Osteocyte (in vitro differentiated cells): ENCODE measurements around the gene TXNDC12. TPM values are rescaled to one million over a fixed set of nuclear protein-coding genes. Genes with fewer than 3 reads are reported as not detected.

Source experiments
- DNase-seq: peaks from one replicate; pipeline ENCODE4 v3.0.0; 2021; ENCODE audit warnings: mixed read lengths; ENCODE audit not compliant: unreplicated experiment; ENCODE audit errors: extremely low spot score
- H3K27ac Mint-ChIP-seq: one replicate; pipeline ENCODE4 v1.8.0; 2021; ENCODE audit warnings: mild to moderate bottlenecking, mixed read lengths; ENCODE audit not compliant: unreplicated experiment
- H3K27me3 Mint-ChIP-seq: one replicate; pipeline ENCODE4 v1.8.0; 2021; ENCODE audit warnings: mixed read lengths; ENCODE audit not compliant: unreplicated experiment
- H3K36me3 Mint-ChIP-seq: one replicate; pipeline ENCODE4 v1.8.0; 2021; ENCODE audit warnings: mixed read lengths; ENCODE audit not compliant: unreplicated experiment
- H3K4me1 Mint-ChIP-seq: one replicate; pipeline ENCODE4 v1.8.0; 2021; ENCODE audit warnings: mixed read lengths; ENCODE audit not compliant: unreplicated experiment
- H3K4me3 Mint-ChIP-seq: one replicate; pipeline ENCODE4 v1.8.0; 2021; ENCODE audit warnings: mild to moderate bottlenecking, moderate library complexity, mixed read lengths; ENCODE audit not compliant: unreplicated experiment
- H3K9me3 Mint-ChIP-seq: one replicate; pipeline ENCODE4 v1.8.0; 2021; ENCODE audit warnings: mixed read lengths; ENCODE audit not compliant: unreplicated experiment
- total RNA-seq: library from RNA; stranded (reverse); gene quantifications from 2 replicates; pipeline ENCODE4 v1.2.1, GENCODE V29; 2021
- TF ChIP-seq, protein P1 (sequence below): fragments of 200-600 bp; sonication (generic); IDR thresholded peaks from 2 replicates; pipeline ENCODE4 v1.5.0; 2021; ENCODE audit warnings: antibody characterized with exemption, mild to moderate bottlenecking, moderate library complexity

The TXNDC12 gene
- total RNA-seq, 1 donor from 2014 or later: 46.6 TPM

DNA sequence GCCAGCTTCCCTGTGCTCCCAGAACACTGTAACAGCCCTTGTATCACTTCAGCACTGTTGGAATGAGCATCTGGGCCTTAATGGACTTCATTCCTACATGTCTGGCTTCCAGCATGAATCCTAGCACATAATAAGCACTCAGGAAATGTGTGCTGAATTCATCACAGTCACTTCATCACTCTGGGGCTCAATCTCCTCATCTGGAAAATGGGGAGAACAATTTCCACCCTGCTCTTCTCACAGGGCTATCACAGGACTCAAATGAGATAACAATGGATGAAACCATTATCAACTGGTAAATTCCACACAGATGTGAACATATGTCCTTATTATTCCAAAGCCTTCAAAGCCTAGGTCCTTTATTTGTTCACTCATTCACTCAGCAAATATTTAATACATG, 76.9 kb downstream of the TXNDC12 start:
- no peaks in the 10 kb centered on the region for H3K27me3 Mint-ChIP-seq
- H3K27ac Mint-ChIP-seq: no peak overlapping the region

DNA sequence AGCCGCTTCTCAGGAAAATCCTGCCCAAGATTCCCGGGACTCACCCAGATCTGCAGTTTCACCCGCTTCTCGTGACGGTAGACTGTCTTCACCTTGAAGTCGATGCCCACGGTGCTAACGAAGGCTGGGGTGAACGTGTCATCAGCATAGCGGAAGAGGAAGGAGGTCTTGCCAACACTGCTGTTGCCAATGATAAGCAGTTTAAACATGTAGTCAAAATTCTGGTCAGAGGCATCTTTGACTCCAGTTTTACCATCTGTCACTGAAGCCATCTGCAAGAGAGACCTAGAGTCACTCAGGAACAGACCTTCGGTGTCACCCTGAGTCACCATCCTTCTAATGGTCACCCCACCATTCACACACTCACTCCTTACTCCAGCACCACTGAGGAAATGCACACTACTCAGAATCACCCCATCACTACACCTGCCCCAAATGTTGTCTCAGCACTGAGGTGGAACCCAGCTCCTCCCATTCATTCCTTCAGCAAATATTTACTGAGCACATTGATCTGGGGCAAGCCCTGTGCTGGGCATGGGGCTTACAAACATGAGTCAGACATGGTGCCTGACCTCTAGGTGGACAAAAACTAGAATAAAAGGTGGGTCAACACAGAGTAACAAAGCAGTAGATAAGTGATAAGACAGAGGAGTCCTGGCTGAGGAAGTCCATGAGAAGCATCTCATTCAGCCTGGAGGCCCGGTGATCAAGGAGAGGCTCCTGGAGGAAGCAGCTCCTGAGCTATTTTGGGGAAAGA, 78.0 kb downstream of the TXNDC12 start:
- H3K4me1 Mint-ChIP-seq: peaks cover 5% of the 10 kb centered on the region
- H3K27ac Mint-ChIP-seq: no peak overlapping the region
- H3K9me3 Mint-ChIP-seq: no peaks in the 10 kb centered on the region
- H3K4me3 Mint-ChIP-seq: no peak overlapping the region
- H3K36me3 Mint-ChIP-seq: no peaks in the 10 kb centered on the region
- no peaks in the 10 kb centered on the region for H3K27me3 Mint-ChIP-seq
- TF ChIP-seq, protein P1, sequence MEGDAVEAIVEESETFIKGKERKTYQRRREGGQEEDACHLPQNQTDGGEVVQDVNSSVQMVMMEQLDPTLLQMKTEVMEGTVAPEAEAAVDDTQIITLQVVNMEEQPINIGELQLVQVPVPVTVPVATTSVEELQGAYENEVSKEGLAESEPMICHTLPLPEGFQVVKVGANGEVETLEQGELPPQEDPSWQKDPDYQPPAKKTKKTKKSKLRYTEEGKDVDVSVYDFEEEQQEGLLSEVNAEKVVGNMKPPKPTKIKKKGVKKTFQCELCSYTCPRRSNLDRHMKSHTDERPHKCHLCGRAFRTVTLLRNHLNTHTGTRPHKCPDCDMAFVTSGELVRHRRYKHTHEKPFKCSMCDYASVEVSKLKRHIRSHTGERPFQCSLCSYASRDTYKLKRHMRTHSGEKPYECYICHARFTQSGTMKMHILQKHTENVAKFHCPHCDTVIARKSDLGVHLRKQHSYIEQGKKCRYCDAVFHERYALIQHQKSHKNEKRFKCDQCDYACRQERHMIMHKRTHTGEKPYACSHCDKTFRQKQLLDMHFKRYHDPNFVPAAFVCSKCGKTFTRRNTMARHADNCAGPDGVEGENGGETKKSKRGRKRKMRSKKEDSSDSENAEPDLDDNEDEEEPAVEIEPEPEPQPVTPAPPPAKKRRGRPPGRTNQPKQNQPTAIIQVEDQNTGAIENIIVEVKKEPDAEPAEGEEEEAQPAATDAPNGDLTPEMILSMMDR: no peak
- DNase-seq: no peak

More for the DNA sequence above, 76.9 kb downstream of the TXNDC12 start:
- H3K36me3 Mint-ChIP-seq: no peaks in the 10 kb centered on the region
- no peak for DNase-seq
- no peaks in the 10 kb centered on the region for H3K9me3 Mint-ChIP-seq
- TF ChIP-seq, protein P1: no peak
- H3K4me3 Mint-ChIP-seq: no peak overlapping the region
- peaks cover 5% of the 10 kb centered on the region for H3K4me1 Mint-ChIP-seq

DNA sequence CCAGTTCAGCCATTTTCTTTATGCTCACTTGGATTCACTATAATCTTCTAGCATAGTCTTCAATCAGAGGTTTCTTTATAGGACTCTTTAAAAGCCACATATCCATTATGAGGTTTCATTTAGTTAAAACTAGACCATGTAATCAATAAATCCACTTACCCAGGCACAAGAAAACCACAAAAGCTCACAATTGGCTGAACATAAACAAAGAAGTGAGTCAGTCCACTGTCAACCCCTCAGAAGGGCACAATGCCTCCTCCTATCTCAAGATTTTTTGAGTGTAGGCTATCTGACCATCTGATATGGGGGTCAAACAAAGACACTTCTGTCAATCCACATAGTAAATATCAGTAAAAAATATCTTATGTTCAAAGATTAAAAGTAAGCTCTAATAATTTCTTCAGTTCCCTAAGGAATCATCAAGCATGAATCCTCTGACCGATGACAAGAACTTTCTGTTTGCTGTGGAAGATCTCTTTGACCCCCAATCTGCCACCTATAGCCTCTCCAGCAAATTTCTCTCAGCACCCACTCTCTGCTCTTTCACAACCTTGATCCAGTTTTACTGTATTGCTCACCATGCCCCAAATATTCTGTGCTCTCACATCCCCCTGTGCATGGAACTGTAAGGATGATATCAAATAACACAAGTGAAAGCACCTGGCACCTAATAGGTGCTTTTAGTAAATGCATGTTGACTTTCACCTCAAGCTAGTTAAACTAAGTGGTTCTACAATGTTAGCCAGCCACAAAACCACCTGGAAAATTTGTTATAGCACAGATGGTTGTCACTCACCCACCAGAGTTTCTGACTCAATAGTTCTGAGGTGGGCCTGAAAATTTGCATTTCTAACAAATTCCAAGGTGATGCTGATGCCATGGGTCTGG, 81.2 kb downstream of the TXNDC12 start:
- no peak overlapping the region for H3K4me3 Mint-ChIP-seq

More for the DNA sequence above, 81.2 kb downstream of the TXNDC12 start:
- H3K36me3 Mint-ChIP-seq: no peaks in the 10 kb centered on the region
- TF ChIP-seq, protein P1: no peak
- H3K27me3 Mint-ChIP-seq: no peaks in the 10 kb centered on the region
- no peak for DNase-seq
- peaks cover 16% of the 10 kb centered on the region for H3K4me1 Mint-ChIP-seq
- no peak overlapping the region for H3K27ac Mint-ChIP-seq
- no peaks in the 10 kb centered on the region for H3K9me3 Mint-ChIP-seq

Other genes starting within 250 kb of the TXNDC12 start
- gene NRDC, start 176.5 kb downstream of the TXNDC12 start, total RNA-seq: 122 and 130 TPM in 2 replicates
- 8.2 and 8.3 TPM in 2 replicates for gene RAB3B, start 64.5 kb downstream of the TXNDC12 start, total RNA-seq
- 9.5 and 9.9 TPM in 2 replicates for gene KTI12, start 21.4 kb downstream of the TXNDC12 start, total RNA-seq
- 61.0 and 65.1 TPM in 2 replicates for gene BTF3L4, start 1.1 kb upstream of the TXNDC12 start, total RNA-seq
- gene ZFYVE9, start 86.9 kb upstream of the TXNDC12 start, total RNA-seq: 24.7 and 25.9 TPM in 2 replicates